ENCODE measurements around the gene ADGRG1. TPM values are rescaled to one million over a fixed set of nuclear protein-coding genes. Genes with fewer than 3 reads are reported as not detected.
A peak's percentile ranks its signal among the peaks of the same experiment; 100 is the strongest.

The ADGRG1 gene
- total RNA-seq, 2 donors from 2014 or later: 9.0 to 21.3 TPM

GRCh38 chr16:57689762-57690558 is 61.5 kb downstream of the ADGRG1 start:
- ATAC-seq (replicated peaks in 1 of 2): peak; percentile 75 to 79
- peak; percentile 42 to 49 for DNase-seq
- Mint-ChIP-seq H3K27ac (peak overlapping the region; percentile 64), H3K27me3 (ENCODE audit: low read depth) (no peaks in the 10 kb centered on the region), H3K4me3 (peak overlapping the region; percentile 34 to 70), H3K4me1 (ENCODE audit: low read depth) (peaks cover 26% of the 10 kb centered on the region), H3K36me3 (ENCODE audit: insufficient read depth in 2 of 2) (no peaks in the 10 kb centered on the region), H3K9me3 (no peaks in the 10 kb centered on the region)

- no peaks in the 10 kb centered on the region for H3K9me3 Mint-ChIP-seq
- DNase-seq: no peak
- H3K36me3 Mint-ChIP-seq (ENCODE audit: insufficient read depth in 2 of 2): no peaks in the 10 kb centered on the region
- no peak for ATAC-seq (replicated peaks in 1 of 2)
- H3K4me1 Mint-ChIP-seq (ENCODE audit: low read depth): peaks cover 29% of the 10 kb centered on the region
- peak overlapping the region in 1 of 2 donors; percentile 10 for H3K4me3 Mint-ChIP-seq
- no peaks in the 10 kb centered on the region for H3K27me3 Mint-ChIP-seq (ENCODE audit: low read depth)
- H3K27ac Mint-ChIP-seq: peak overlapping the region; percentile 36
Observed at GRCh38 chr16:57690782-57691471, 62.5 kb downstream of the ADGRG1 start.

GRCh38 chr16:57692636-57693035 is 64.2 kb downstream of the ADGRG1 start:
- Mint-ChIP-seq H3K9me3 (no peaks in the 10 kb centered on the region), H3K36me3 (ENCODE audit: insufficient read depth in 2 of 2) (no peaks in the 10 kb centered on the region), H3K27ac (no peak overlapping the region), H3K27me3 (ENCODE audit: low read depth) (no peaks in the 10 kb centered on the region), H3K4me1 (ENCODE audit: low read depth) (peaks cover 29% of the 10 kb centered on the region), H3K4me3 (no peak overlapping the region)
- DNase-seq (no peak), ATAC-seq (replicated peaks in 1 of 2) (no peak)

GRCh38 chr16:57693550-57693949 is 65.1 kb downstream of the ADGRG1 start:
- Mint-ChIP-seq H3K9me3 (no peaks in the 10 kb centered on the region), H3K27ac (no peak overlapping the region), H3K27me3 (ENCODE audit: low read depth) (no peaks in the 10 kb centered on the region), H3K36me3 (ENCODE audit: insufficient read depth in 2 of 2) (no peaks in the 10 kb centered on the region), H3K4me1 (ENCODE audit: low read depth) (peaks cover 29% of the 10 kb centered on the region), H3K4me3 (no peak overlapping the region)
- no peak for DNase-seq
- ATAC-seq (replicated peaks in 1 of 2): no peak

- H3K4me3 Mint-ChIP-seq: no peak overlapping the region
Observed at GRCh38 chr16:57694231-57694724, 65.8 kb downstream of the ADGRG1 start.

GRCh38 chr16:57694725-57695679 is 66.6 kb downstream of the ADGRG1 start, which contains the start of gene DRC7:
Gene DRC7 (plus strand): TSS chr16:57694806. CDS start chr16:57697950, 3,144 bp downstream.
- Mint-ChIP-seq H3K4me1 (ENCODE audit: low read depth) (peaks cover 17% of the 10 kb centered on the region), H3K36me3 (ENCODE audit: insufficient read depth in 2 of 2) (no peaks in the 10 kb centered on the region), H3K27ac (no peak within 1 kb of the TSS), H3K9me3 (no peaks in the 10 kb centered on the region), H3K27me3 (ENCODE audit: low read depth) (no peaks in the 10 kb centered on the region), H3K4me3 (peak within 1 kb of the TSS; percentile 9 to 75)
- peak in 1 of 2 donors; percentile 21 for DNase-seq
- ATAC-seq (replicated peaks in 1 of 2): peak; percentile 29 to 52

More at GRCh38 chr16:57694231-57694724, 65.8 kb downstream of the ADGRG1 start:
- H3K27me3 Mint-ChIP-seq (ENCODE audit: low read depth): no peaks in the 10 kb centered on the region
- H3K27ac Mint-ChIP-seq: no peak overlapping the region
- no peaks in the 10 kb centered on the region for H3K36me3 Mint-ChIP-seq (ENCODE audit: insufficient read depth in 2 of 2)
- ATAC-seq (replicated peaks in 1 of 2): no peak
- DNase-seq: no peak
- H3K4me1 Mint-ChIP-seq (ENCODE audit: low read depth): peaks cover 24% of the 10 kb centered on the region
- H3K9me3 Mint-ChIP-seq: no peaks in the 10 kb centered on the region

GRCh38 chr16:57695680-57696069 is 67.2 kb downstream of the ADGRG1 start:
- Mint-ChIP-seq H3K27ac (no peak overlapping the region), H3K4me1 (ENCODE audit: low read depth) (peaks cover 10% of the 10 kb centered on the region), H3K36me3 (ENCODE audit: insufficient read depth in 2 of 2) (no peaks in the 10 kb centered on the region), H3K27me3 (ENCODE audit: low read depth) (no peaks in the 10 kb centered on the region), H3K9me3 (no peaks in the 10 kb centered on the region), H3K4me3 (no peak overlapping the region)
- no peak for ATAC-seq (replicated peaks in 1 of 2)
- no peak for DNase-seq

- H3K9me3 Mint-ChIP-seq: no peaks in the 10 kb centered on the region
Observed at GRCh38 chr16:57696240-57696639, 67.8 kb downstream of the ADGRG1 start.

GRCh38 chr16:57697896-57698537 is 69.6 kb downstream of the ADGRG1 start:
- H3K27me3 Mint-ChIP-seq (ENCODE audit: low read depth): no peaks in the 10 kb centered on the region
- H3K4me3 Mint-ChIP-seq: no peak overlapping the region
- DNase-seq (no peak), ATAC-seq (replicated peaks in 1 of 2) (no peak)
- H3K27ac Mint-ChIP-seq: no peak overlapping the region
- H3K9me3 Mint-ChIP-seq: no peaks in the 10 kb centered on the region
- H3K36me3 Mint-ChIP-seq (ENCODE audit: insufficient read depth in 2 of 2): no peaks in the 10 kb centered on the region
- peaks cover 8% of the 10 kb centered on the region for H3K4me1 Mint-ChIP-seq (ENCODE audit: low read depth)

More at GRCh38 chr16:57696240-57696639, 67.8 kb downstream of the ADGRG1 start:
- no peak for DNase-seq
- ATAC-seq (replicated peaks in 1 of 2): no peak
- H3K4me1 Mint-ChIP-seq (ENCODE audit: low read depth): peaks cover 8% of the 10 kb centered on the region
- H3K36me3 Mint-ChIP-seq (ENCODE audit: insufficient read depth in 2 of 2): no peaks in the 10 kb centered on the region
- H3K27me3 Mint-ChIP-seq (ENCODE audit: low read depth): no peaks in the 10 kb centered on the region
- H3K27ac Mint-ChIP-seq: no peak overlapping the region
- no peak overlapping the region for H3K4me3 Mint-ChIP-seq

- H3K27ac Mint-ChIP-seq: no peak overlapping the region
- H3K4me3 Mint-ChIP-seq: no peak overlapping the region
- peaks cover 8% of the 10 kb centered on the region for H3K4me1 Mint-ChIP-seq (ENCODE audit: low read depth)
- ATAC-seq (replicated peaks in 1 of 2): no peak
- H3K27me3 Mint-ChIP-seq (ENCODE audit: low read depth): no peaks in the 10 kb centered on the region
- DNase-seq: no peak
- no peaks in the 10 kb centered on the region for H3K9me3 Mint-ChIP-seq
- no peaks in the 10 kb centered on the region for H3K36me3 Mint-ChIP-seq (ENCODE audit: insufficient read depth in 2 of 2)
Observed at GRCh38 chr16:57698812-57699405, 70.5 kb downstream of the ADGRG1 start.

GRCh38 chr16:57699481-57699880 is 71.1 kb downstream of the ADGRG1 start:
- Mint-ChIP-seq H3K27ac (no peak overlapping the region), H3K36me3 (ENCODE audit: insufficient read depth in 2 of 2) (no peaks in the 10 kb centered on the region), H3K4me3 (no peak overlapping the region), H3K9me3 (no peaks in the 10 kb centered on the region), H3K4me1 (ENCODE audit: low read depth) (peaks cover 8% of the 10 kb centered on the region), H3K27me3 (ENCODE audit: low read depth) (no peaks in the 10 kb centered on the region)
- ATAC-seq (replicated peaks in 1 of 2) (no peak), DNase-seq (no peak)

- no peaks in the 10 kb centered on the region for H3K36me3 Mint-ChIP-seq (ENCODE audit: insufficient read depth in 2 of 2)
- no peak overlapping the region for H3K4me3 Mint-ChIP-seq
- DNase-seq: no peak
- no peak for ATAC-seq (replicated peaks in 1 of 2)
- no peaks in the 10 kb centered on the region for H3K27me3 Mint-ChIP-seq (ENCODE audit: low read depth)
- peaks cover 3% of the 10 kb centered on the region for H3K4me1 Mint-ChIP-seq (ENCODE audit: low read depth)
- no peak overlapping the region for H3K27ac Mint-ChIP-seq
- H3K9me3 Mint-ChIP-seq: no peaks in the 10 kb centered on the region
Observed at GRCh38 chr16:57699899-57700298, 71.5 kb downstream of the ADGRG1 start.
